HepG2 (cell line): ENCODE measurements around the gene ADGRD1. TPM values are rescaled to one million over a fixed set of nuclear protein-coding genes. Genes with fewer than 3 reads are reported as not detected.

Source experiments
- ATAC-seq: fragments of 200-7000 bp; cut with Tn5 transposase; 3 replicates; pipeline ENCODE4 v1.9.1; 2020; ENCODE audit warnings: mild to moderate bottlenecking, moderate library complexity
- BruUV-seq: library from RNA; stranded (reverse); fragments of 400-500 nt; replicated peaks from 2 replicates; lab custom pipeline; 2021; lab: Mats Ljungman, UMichigan
- CTCF ChIA-PET: fragments of 300-600 bp; formaldehyde crosslinking; extraction: SDS; loops from one replicate; lab custom pipeline; 2021; ENCODE audit warnings: low total read pairs, inconsistent platforms, low intra/inter-chr PET ratio; lab: Yijun Ruan, JAX
- POLR2A ChIA-PET: fragments of 350-600 bp; sonication (Branson Sonifier 250); formaldehyde crosslinking; loops from one replicate; lab custom pipeline; 2020; ENCODE audit warnings: antibody characterized with exemption, inconsistent platforms; lab: Yijun Ruan, JAX
- DNase-seq: peaks from one replicate; pipeline ENCODE4 v3.0.0-alpha.2; 2015; ENCODE audit warnings: low spot score
- FAIRE-seq: peaks from 3 replicates; lab custom pipeline; 2011; peaks lifted over from hg19 to GRCh38; lab: Jason Lieb, UNC
- H2AFZ ChIP-seq: one replicate; pipeline ENCODE4 v1.6.1; 2011; ENCODE audit warnings: low read length, inconsistent platforms
- H3K27ac ChIP-seq: fragments of 300-600 bp; 3 replicates; pipeline ENCODE4 v1.8.0; 2011; ENCODE audit warnings: mixed run types, mild to moderate bottlenecking, mixed read lengths, low read length, inconsistent platforms; ENCODE audit not compliant: insufficient read depth; ENCODE audit errors: extremely low read length
- H3K27me3 ChIP-seq, 2 experiments: fragments of 200-600 bp in 1 of 2; 2 replicates in 1 of 2; 3 replicates in 1 of 2; pipeline versions ENCODE4 v1.6.0 to v1.8.0; 2011; ENCODE audit warnings: low read length in 2 of 2, mild to moderate bottlenecking in 2 of 2, moderate library complexity in 2 of 2, inconsistent platforms in 1 of 2; ENCODE audit not compliant: insufficient read depth in 2 of 2, control insufficient read depth in 1 of 2
- H3K36me3 ChIP-seq, 2 experiments: fragments of 200-600 bp in 1 of 2; replicated peaks in 1 of 2; 2 replicates in 1 of 2; 3 replicates in 1 of 2; pipeline versions ENCODE4 v1.5.1 to v1.8.0; 2011; ENCODE audit warnings: low read length in 2 of 2, inconsistent platforms in 1 of 2; ENCODE audit not compliant: insufficient read depth in 2 of 2, control insufficient read depth in 1 of 2
- H3K4me1 ChIP-seq: 2 replicates; pipeline ENCODE4 v1.5.1; 2012; ENCODE audit warnings: low read length, inconsistent platforms; ENCODE audit not compliant: insufficient read depth
- H3K4me2 ChIP-seq: 2 replicates; pipeline ENCODE4 v1.6.0; 2011; ENCODE audit warnings: low read depth, low read length, inconsistent platforms
- H3K4me3 ChIP-seq, 3 experiments: fragments of 200-600 bp in 1 of 3; sonication (generic), shearing (Covaris generic) in 1 of 3; replicated peaks in 1 of 3; 2 replicates each; pipeline ENCODE4 v1.5.1; 2011 to 2016; ENCODE audit warnings: low read length in 3 of 3, inconsistent platforms in 2 of 3, low read depth in 2 of 3, mild to moderate bottlenecking in 2 of 3, control low read depth in 1 of 3, mixed read lengths in 1 of 3; ENCODE audit not compliant: insufficient read depth in 1 of 3
- H3K79me2 ChIP-seq: one replicate; pipeline ENCODE4 v1.6.1; 2011; ENCODE audit warnings: low read length, inconsistent platforms; ENCODE audit not compliant: insufficient read depth
- H3K9ac ChIP-seq: 2 replicates; pipeline ENCODE4 v1.6.0; 2011; ENCODE audit warnings: mild to moderate bottlenecking, low read depth, low read length, inconsistent platforms; ENCODE audit not compliant: insufficient read depth
- H3K9me3 ChIP-seq: 2 replicates; pipeline ENCODE4 v1.5.1; 2012; ENCODE audit warnings: mild to moderate bottlenecking, low read length
- H4K20me1 ChIP-seq: 2 replicates; pipeline ENCODE4 v1.6.0; 2011; ENCODE audit warnings: inconsistent platforms, mild to moderate bottlenecking, low read length, moderate library complexity; ENCODE audit not compliant: insufficient read depth
- DNMT3B ChIP-seq: conservative IDR thresholded peaks from 2 replicates; pipeline ENCODE4 v1.6.1; 2016; ENCODE audit warnings: missing biosample characterization, control low read depth
- EHMT2 ChIP-seq: fragments of 200-600 bp; sonication (generic); IDR thresholded peaks from 2 replicates; pipeline ENCODE4 v1.7.0; 2017; ENCODE audit warnings: antibody characterized with exemption, low read depth, low read length, borderline replicate concordance
- MED13 ChIP-seq: sonication (generic); formaldehyde crosslinking; IDR thresholded peaks from 2 replicates; pipeline ENCODE4 v1.5.0; 2020; ENCODE audit warnings: missing genetic modification reagents
- PHF20 ChIP-seq: sonication (generic); formaldehyde crosslinking; IDR thresholded peaks from 2 replicates; pipeline ENCODE4 v1.5.0; 2020; ENCODE audit warnings: mild to moderate bottlenecking, missing genetic modification reagents
- ZSCAN5A ChIP-seq: sonication (generic); formaldehyde crosslinking; IDR thresholded peaks from 2 replicates; pipeline ENCODE4 v1.8.0; 2022; ENCODE audit warnings: mild to moderate bottlenecking, missing genetic modification reagents, borderline replicate concordance
- WGBS: methylation state at CpG from one replicate; pipeline ENCODE4 v1.1.6; 2017; ENCODE audit warnings: low lambda C conversion rate; 5-methylcytosine and 5-hydroxymethylcytosine counted together
- in situ Hi-C: cut with HindIII; loops from 2 replicates; pipeline ENCODE4 v1.10.0; 2017; ENCODE audit warnings: low pct_unique_long_range_greater_than_20kb; ENCODE audit not compliant: extremely low pct_ligation_motif_present
- intact Hi-C: fragments of 100-400 bp; cut with micrococcal nuclease; formaldehyde crosslinking; loops from one replicate; pipeline ENCODE4 v1.10.0; 2022; ENCODE audit not compliant: unreplicated experiment
- polyA plus RNA-seq, 8 experiments: library from polyadenylated mRNA; depleted of rRNA in 3 of 8; stranded (reverse) in 7 of 8; unstranded in 1 of 8; fragments of >200 nt; fragmentation: Illumina TruSeq in 4 of 8; extraction: Trizol in 4 of 8; gene quantifications; 2 replicates each; pipeline versions ENCODE4 v1.2.1 to v1.2.3, GENCODE V29; 2011 to 2016; ENCODE audit warnings: low read depth in 4 of 8, missing spikeins in 1 of 8, mixed read lengths in 1 of 8; ENCODE audit not compliant: insufficient read depth in 1 of 8
- total RNA-seq, 5 experiments: library from RNA; depleted of rRNA; stranded (reverse); fragments of >200 nt; fragmentation: Illumina TruSeq; extraction: Trizol; gene quantifications; 2 replicates each; pipeline ENCODE4 v1.2.3, GENCODE V29; 2016; ENCODE audit warnings: low read depth in 1 of 5
- TF ChIP-seq, protein P1 (sequence below): sonication (generic); formaldehyde crosslinking; IDR thresholded peaks from 2 replicates; pipeline ENCODE4 v1.5.0; 2020; ENCODE audit warnings: mild to moderate bottlenecking, missing genetic modification reagents, borderline replicate concordance
- TF ChIP-seq, protein P2 (sequence below): sonication (generic); formaldehyde crosslinking; IDR thresholded peaks from 2 replicates; pipeline ENCODE4 v1.5.0; 2020; ENCODE audit warnings: mild to moderate bottlenecking, missing genetic modification reagents

The ADGRD1 gene
- total and polyA plus RNA-seq, 2 of the 13 experiments (the other 11 are each of a cell fraction or from before 2014, with no cell fraction given), result 0.46 to 12.4 TPM

GRCh38 chr12:131054345-131055092 lies 100.8 kb downstream of the ADGRD1 start:
- intact Hi-C loops, result no loop called here
- H3K4me2 ChIP-seq, result no peak overlapping the region
- no peaks in the 10 kb centered on the region for H3K27me3 ChIP-seq
- CTCF ChIA-PET, result no interaction called here
- BruUV-seq, result no TSS peak
- no peaks in the 10 kb centered on the region for H3K9me3 ChIP-seq
- WGBS, result 80% methylated on average over 18 of the region's 19 CpGs
- ATAC-seq, result no peak
- no peaks in the 10 kb centered on the region for H3K4me1 ChIP-seq
- H4K20me1 ChIP-seq, result no peaks in the 10 kb centered on the region
- H2AFZ ChIP-seq, result no peak overlapping the region
- DNase-seq, result no peak
- no peaks in the 10 kb centered on the region for H3K79me2 ChIP-seq
- no peak overlapping the region for H3K9ac ChIP-seq
- FAIRE-seq, result no peak
- TF ChIP-seq MED13 (CRISPR knock-in tag) (no peak), PHF20 (CRISPR knock-in tag) (no peak), DNMT3B (CRISPR knock-in tag) (no peak)
- TF ChIP-seq, all 625 proteins: peak for 0
- H3K27ac ChIP-seq, result no peak overlapping the region
- no peaks in the 10 kb centered on the region for H3K36me3 ChIP-seq
- in situ Hi-C loops, result no loop called here
- POLR2A ChIA-PET, result no interaction called here
- H3K4me3 ChIP-seq, result no peak overlapping the region

DNA sequence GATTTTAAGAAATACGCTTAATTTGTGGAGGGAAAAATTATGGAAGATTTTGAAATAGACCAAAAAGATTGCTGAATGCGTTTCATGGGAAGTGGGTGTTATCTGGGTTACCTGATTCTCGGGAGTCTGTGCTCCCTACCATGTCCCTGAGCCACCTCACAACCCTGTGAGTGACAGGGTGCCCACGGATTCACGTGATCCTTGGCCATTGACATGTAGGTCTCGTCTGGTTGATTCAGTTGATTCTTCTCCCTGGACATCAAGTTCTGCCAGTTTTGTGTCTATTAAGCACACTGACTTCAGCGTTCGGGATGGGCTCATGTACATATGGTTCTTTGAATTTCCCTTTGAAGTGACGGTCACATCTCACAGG lies 101.4 kb downstream of the ADGRD1 start:
- ChIA-PET POLR2A (no interaction called here), CTCF (no interaction called here)
- Histone ChIP-seq H3K27ac (no peak overlapping the region), H4K20me1 (no peaks in the 10 kb centered on the region), H3K79me2 (no peaks in the 10 kb centered on the region), H3K4me2 (no peak overlapping the region), H3K9me3 (no peaks in the 10 kb centered on the region), H3K27me3 (no peaks in the 10 kb centered on the region), H3K4me1 (no peaks in the 10 kb centered on the region), H2AFZ (no peak overlapping the region), H3K9ac (no peak overlapping the region), H3K36me3 (no peaks in the 10 kb centered on the region), H3K4me3 (no peak overlapping the region)
- FAIRE-seq, result no peak
- in situ Hi-C loops, result no loop called here
- intact Hi-C loops, result no loop called here
- no peak for DNase-seq
- TF ChIP-seq, protein P1, sequence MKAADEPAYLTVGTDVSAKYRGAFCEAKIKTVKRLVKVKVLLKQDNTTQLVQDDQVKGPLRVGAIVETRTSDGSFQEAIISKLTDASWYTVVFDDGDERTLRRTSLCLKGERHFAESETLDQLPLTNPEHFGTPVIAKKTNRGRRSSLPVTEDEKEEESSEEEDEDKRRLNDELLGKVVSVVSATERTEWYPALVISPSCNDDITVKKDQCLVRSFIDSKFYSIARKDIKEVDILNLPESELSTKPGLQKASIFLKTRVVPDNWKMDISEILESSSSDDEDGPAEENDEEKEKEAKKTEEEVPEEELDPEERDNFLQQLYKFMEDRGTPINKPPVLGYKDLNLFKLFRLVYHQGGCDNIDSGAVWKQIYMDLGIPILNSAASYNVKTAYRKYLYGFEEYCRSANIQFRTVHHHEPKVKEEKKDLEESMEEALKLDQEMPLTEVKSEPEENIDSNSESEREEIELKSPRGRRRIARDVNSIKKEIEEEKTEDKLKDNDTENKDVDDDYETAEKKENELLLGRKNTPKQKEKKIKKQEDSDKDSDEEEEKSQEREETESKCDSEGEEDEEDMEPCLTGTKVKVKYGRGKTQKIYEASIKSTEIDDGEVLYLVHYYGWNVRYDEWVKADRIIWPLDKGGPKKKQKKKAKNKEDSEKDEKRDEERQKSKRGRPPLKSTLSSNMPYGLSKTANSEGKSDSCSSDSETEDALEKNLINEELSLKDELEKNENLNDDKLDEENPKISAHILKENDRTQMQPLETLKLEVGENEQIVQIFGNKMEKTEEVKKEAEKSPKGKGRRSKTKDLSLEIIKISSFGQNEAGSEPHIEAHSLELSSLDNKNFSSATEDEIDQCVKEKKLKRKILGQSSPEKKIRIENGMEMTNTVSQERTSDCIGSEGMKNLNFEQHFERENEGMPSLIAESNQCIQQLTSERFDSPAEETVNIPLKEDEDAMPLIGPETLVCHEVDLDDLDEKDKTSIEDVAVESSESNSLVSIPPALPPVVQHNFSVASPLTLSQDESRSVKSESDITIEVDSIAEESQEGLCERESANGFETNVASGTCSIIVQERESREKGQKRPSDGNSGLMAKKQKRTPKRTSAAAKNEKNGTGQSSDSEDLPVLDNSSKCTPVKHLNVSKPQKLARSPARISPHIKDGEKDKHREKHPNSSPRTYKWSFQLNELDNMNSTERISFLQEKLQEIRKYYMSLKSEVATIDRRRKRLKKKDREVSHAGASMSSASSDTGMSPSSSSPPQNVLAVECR, result no peak
- TF ChIP-seq EHMT2, result no peak
- TF ChIP-seq ZSCAN5A, result no peak
- TF ChIP-seq, protein P2, sequence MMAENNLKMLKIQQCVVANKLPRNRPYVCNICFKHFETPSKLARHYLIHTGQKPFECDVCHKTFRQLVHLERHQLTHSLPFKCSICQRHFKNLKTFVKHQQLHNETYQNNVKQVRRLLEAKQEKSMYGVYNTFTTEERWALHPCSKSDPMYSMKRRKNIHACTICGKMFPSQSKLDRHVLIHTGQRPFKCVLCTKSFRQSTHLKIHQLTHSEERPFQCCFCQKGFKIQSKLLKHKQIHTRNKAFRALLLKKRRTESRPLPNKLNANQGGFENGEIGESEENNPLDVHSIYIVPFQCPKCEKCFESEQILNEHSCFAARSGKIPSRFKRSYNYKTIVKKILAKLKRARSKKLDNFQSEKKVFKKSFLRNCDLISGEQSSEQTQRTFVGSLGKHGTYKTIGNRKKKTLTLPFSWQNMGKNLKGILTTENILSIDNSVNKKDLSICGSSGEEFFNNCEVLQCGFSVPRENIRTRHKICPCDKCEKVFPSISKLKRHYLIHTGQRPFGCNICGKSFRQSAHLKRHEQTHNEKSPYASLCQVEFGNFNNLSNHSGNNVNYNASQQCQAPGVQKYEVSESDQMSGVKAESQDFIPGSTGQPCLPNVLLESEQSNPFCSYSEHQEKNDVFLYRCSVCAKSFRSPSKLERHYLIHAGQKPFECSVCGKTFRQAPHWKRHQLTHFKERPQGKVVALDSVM (CRISPR knock-in tag), result no peak
- ATAC-seq, result no peak
- WGBS, result 77% methylated on average over 9 of the region's 9 CpGs
- BruUV-seq, result no TSS peak
